Neural cell (in vitro differentiated cells): ENCODE measurements around the gene S100A5.

Experiments
- EP300 ChIP-seq: fragments of 450-650 bp; conservative IDR thresholded peaks from 2 replicates; pipeline ENCODE4 v1.6.1; 2014; ENCODE audit warnings: antibody characterized with exemption, mild to moderate bottlenecking, moderate library complexity; ENCODE audit not compliant: poor library complexity, severe bottlenecking
- EZH2 ChIP-seq: fragments of 200-600, 300-800 bp; shearing (Covaris generic), sonication (generic); IDR thresholded peaks from 2 replicates; pipeline ENCODE4 v1.6.1; 2014; ENCODE audit warnings: antibody characterized with exemption, low read length, borderline replicate concordance, mild to moderate bottlenecking; ENCODE audit not compliant: insufficient read depth, poor library complexity, severe bottlenecking
- POLR2AphosphoS5 ChIP-seq: IDR thresholded peaks from 2 replicates; pipeline ENCODE4 v1.6.1; 2012
- TAF1 ChIP-seq: IDR thresholded peaks from 2 replicates; pipeline ENCODE4 v1.6.1; 2012; ENCODE audit warnings: low read depth
- TF ChIP-seq, protein P1 (sequence below): fragments of 450-650 bp; IDR thresholded peaks from 2 replicates; pipeline ENCODE4 v1.5.1; 2014; ENCODE audit warnings: antibody characterized with exemption, mild to moderate bottlenecking, moderate library complexity; ENCODE audit not compliant: poor library complexity, severe bottlenecking
- TF ChIP-seq, protein P2 (sequence below): IDR thresholded peaks from 2 replicates; pipeline ENCODE4 v1.6.1; 2012; ENCODE audit warnings: borderline replicate concordance

- TF ChIP-seq EZH2 (no peak), POLR2AphosphoS5 (no peak), EP300 (no peak), TAF1 (no peak)
- TF ChIP-seq, protein P1, sequence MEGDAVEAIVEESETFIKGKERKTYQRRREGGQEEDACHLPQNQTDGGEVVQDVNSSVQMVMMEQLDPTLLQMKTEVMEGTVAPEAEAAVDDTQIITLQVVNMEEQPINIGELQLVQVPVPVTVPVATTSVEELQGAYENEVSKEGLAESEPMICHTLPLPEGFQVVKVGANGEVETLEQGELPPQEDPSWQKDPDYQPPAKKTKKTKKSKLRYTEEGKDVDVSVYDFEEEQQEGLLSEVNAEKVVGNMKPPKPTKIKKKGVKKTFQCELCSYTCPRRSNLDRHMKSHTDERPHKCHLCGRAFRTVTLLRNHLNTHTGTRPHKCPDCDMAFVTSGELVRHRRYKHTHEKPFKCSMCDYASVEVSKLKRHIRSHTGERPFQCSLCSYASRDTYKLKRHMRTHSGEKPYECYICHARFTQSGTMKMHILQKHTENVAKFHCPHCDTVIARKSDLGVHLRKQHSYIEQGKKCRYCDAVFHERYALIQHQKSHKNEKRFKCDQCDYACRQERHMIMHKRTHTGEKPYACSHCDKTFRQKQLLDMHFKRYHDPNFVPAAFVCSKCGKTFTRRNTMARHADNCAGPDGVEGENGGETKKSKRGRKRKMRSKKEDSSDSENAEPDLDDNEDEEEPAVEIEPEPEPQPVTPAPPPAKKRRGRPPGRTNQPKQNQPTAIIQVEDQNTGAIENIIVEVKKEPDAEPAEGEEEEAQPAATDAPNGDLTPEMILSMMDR: no peak
- TF ChIP-seq, protein P2, sequence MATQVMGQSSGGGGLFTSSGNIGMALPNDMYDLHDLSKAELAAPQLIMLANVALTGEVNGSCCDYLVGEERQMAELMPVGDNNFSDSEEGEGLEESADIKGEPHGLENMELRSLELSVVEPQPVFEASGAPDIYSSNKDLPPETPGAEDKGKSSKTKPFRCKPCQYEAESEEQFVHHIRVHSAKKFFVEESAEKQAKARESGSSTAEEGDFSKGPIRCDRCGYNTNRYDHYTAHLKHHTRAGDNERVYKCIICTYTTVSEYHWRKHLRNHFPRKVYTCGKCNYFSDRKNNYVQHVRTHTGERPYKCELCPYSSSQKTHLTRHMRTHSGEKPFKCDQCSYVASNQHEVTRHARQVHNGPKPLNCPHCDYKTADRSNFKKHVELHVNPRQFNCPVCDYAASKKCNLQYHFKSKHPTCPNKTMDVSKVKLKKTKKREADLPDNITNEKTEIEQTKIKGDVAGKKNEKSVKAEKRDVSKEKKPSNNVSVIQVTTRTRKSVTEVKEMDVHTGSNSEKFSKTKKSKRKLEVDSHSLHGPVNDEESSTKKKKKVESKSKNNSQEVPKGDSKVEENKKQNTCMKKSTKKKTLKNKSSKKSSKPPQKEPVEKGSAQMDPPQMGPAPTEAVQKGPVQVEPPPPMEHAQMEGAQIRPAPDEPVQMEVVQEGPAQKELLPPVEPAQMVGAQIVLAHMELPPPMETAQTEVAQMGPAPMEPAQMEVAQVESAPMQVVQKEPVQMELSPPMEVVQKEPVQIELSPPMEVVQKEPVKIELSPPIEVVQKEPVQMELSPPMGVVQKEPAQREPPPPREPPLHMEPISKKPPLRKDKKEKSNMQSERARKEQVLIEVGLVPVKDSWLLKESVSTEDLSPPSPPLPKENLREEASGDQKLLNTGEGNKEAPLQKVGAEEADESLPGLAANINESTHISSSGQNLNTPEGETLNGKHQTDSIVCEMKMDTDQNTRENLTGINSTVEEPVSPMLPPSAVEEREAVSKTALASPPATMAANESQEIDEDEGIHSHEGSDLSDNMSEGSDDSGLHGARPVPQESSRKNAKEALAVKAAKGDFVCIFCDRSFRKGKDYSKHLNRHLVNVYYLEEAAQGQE: no peak
Observed at GRCh38 chr1:153546371-153546770, 5.6 kb upstream of the S100A5 start.
